ENCODE results near the gene ADK. TPM values are rescaled to one million over a fixed set of nuclear protein-coding genes. Genes with fewer than 3 reads are reported as not detected.

Gene ADK
- total and polyA plus RNA-seq, 2 of the 13 experiments (the other 11 are each of a cell fraction or from before 2014, with no cell fraction given), result 48.6 to 79.1 TPM

- TF ChIP-seq ZNF792 (CRISPR knock-in tag; IDR thresholded peaks at IDR 0.05), result no peak
- no peaks in the 10 kb centered on the region for H3K9me3 ChIP-seq (ENCODE audit: low read length)
- 0 out of 5 replicates have a peak, but pooled peaks cover 0 to 6% of the 10 kb centered on the region in 2 experiments for H3K36me3 ChIP-seq (replicated peaks in 1 of 2; ENCODE audit: control insufficient read depth in 1 of 2, insufficient read depth in 2 of 2, low read length in 2 of 2)
- no peak overlapping the region for H2AFZ ChIP-seq (ENCODE audit: low read length)
- H4K20me1 ChIP-seq (ENCODE audit: insufficient read depth, low read length), result no peaks in the 10 kb centered on the region
- intact Hi-C loops (cut with micrococcal nuclease; ENCODE audit: unreplicated experiment) (no loop called here), in situ Hi-C loops (cut with HindIII; ENCODE audit: extremely low pct_ligation_motif_present, low pct_unique_long_range_greater_than_20kb) (no loop called here)
- CTCF ChIA-PET (ENCODE audit: low intra/inter-chr PET ratio, low total read pairs), result no interaction called here
- no peaks in the 10 kb centered on the region for H3K27me3 ChIP-seq (ENCODE audit: control insufficient read depth in 1 of 2, insufficient read depth in 2 of 2, low read length in 2 of 2)
- no peak overlapping the region for H3K4me2 ChIP-seq (ENCODE audit: low read depth, low read length)
- peaks cover 9% of the 10 kb centered on the region; the same call in 1 of the 2 replicates for H3K4me1 ChIP-seq (ENCODE audit: insufficient read depth, low read length)
- BruUV-seq (replicated peaks), result no TSS peak
- H3K27ac ChIP-seq (ENCODE audit: extremely low read length, insufficient read depth, low read length), result no peak overlapping the region
- H3K9ac ChIP-seq (ENCODE audit: insufficient read depth, low read depth, low read length), result no peak overlapping the region
- POLR2A ChIA-PET, result no interaction called here
- FAIRE-seq, result no peak
- H3K79me2 ChIP-seq (ENCODE audit: insufficient read depth, low read length), result peaks cover 8% of the 10 kb centered on the region
- no peak for DNase-seq (ENCODE audit: low spot score)
- 87% methylated on average over 1 of the region's 1 CpG for WGBS (ENCODE audit: low lambda C conversion rate)
- no peak overlapping the region for H3K4me3 ChIP-seq (replicated peaks in 1 of 3; ENCODE audit: insufficient read depth in 1 of 3, low read depth in 2 of 3, low read length in 3 of 3)
- no peak for ATAC-seq
These were observed 83.5 kb downstream of the ADK start for GRCh38 chr10:74234569-74234968.

- Histone ChIP-seq H4K20me1 (ENCODE audit: insufficient read depth, low read length) (no peaks in the 10 kb centered on the region), H3K27me3 (ENCODE audit: control insufficient read depth in 1 of 2, insufficient read depth in 2 of 2, low read length in 2 of 2) (no peaks in the 10 kb centered on the region), H3K36me3 (replicated peaks in 1 of 2; ENCODE audit: control insufficient read depth in 1 of 2, insufficient read depth in 2 of 2, low read length in 2 of 2) (peaks cover 0 to 12% of the 10 kb centered on the region in 2 experiments; a peak in 3 of 5 replicates), H3K4me2 (ENCODE audit: low read depth, low read length) (no peak overlapping the region), H3K9ac (ENCODE audit: insufficient read depth, low read depth, low read length) (no peak overlapping the region), H3K9me3 (ENCODE audit: low read length) (no peaks in the 10 kb centered on the region), H3K79me2 (ENCODE audit: insufficient read depth, low read length) (peaks cover 6% of the 10 kb centered on the region), H3K27ac (ENCODE audit: extremely low read length, insufficient read depth, low read length) (no peak overlapping the region), H3K4me3 (replicated peaks in 1 of 3; ENCODE audit: insufficient read depth in 1 of 3, low read depth in 2 of 3, low read length in 3 of 3) (no peak overlapping the region), H2AFZ (ENCODE audit: low read length) (no peak overlapping the region), H3K4me1 (ENCODE audit: insufficient read depth, low read length) (no peaks in the 10 kb centered on the region)
- WGBS (ENCODE audit: low lambda C conversion rate), result 91% methylated on average over 6 of the region's 6 CpGs
- DNase-seq (ENCODE audit: low spot score), result no peak
- in situ Hi-C loops (cut with HindIII; ENCODE audit: extremely low pct_ligation_motif_present, low pct_unique_long_range_greater_than_20kb), result no loop called here
- ATAC-seq, result no peak
- BruUV-seq (replicated peaks), result no TSS peak
- FAIRE-seq, result no peak
- ChIA-PET CTCF (ENCODE audit: low intra/inter-chr PET ratio, low total read pairs) (no interaction called here), POLR2A (no interaction called here)
- intact Hi-C loops (cut with micrococcal nuclease; ENCODE audit: unreplicated experiment), result no loop called here
- TF ChIP-seq ZNF431 (CRISPR knock-in tag; IDR thresholded peaks at IDR 0.05; ENCODE audit: borderline replicate concordance, low read depth) (no peak), GTF3A (CRISPR knock-in tag; conservative IDR thresholded peaks at IDR 0.05) (no peak), ZNF484 (CRISPR knock-in tag; IDR thresholded peaks at IDR 0.05; ENCODE audit: borderline replicate concordance, low read depth) (no peak), ZBTB44 (CRISPR knock-in tag; IDR thresholded peaks at IDR 0.05) (no peak), FOXM1 (CRISPR knock-in tag; IDR thresholded peaks at IDR 0.05) (no peak)
These were observed 87.0 kb downstream of the ADK start for GRCh38 chr10:74238031-74238431.
